HepG2 (cell line): ENCODE data around the gene DNAJB6. TPM values are rescaled to one million over a fixed set of nuclear protein-coding genes. Genes with fewer than 3 reads are reported as not detected.

Experiments
- ATAC-seq: fragments of 200-7000 bp; cut with Tn5 transposase; 3 replicates; pipeline ENCODE4 v1.9.1; 2020; ENCODE audit warnings: mild to moderate bottlenecking, moderate library complexity
- BruUV-seq: library from RNA; stranded (reverse); fragments of 400-500 nt; replicated peaks from 2 replicates; lab custom pipeline; 2021; lab: Mats Ljungman, UMichigan
- CTCF ChIA-PET: fragments of 300-600 bp; formaldehyde crosslinking; extraction: SDS; loops from one replicate; lab custom pipeline; 2021; ENCODE audit warnings: low total read pairs, inconsistent platforms, low intra/inter-chr PET ratio; lab: Yijun Ruan, JAX
- POLR2A ChIA-PET: fragments of 350-600 bp; sonication (Branson Sonifier 250); formaldehyde crosslinking; loops from one replicate; lab custom pipeline; 2020; ENCODE audit warnings: antibody characterized with exemption, inconsistent platforms; lab: Yijun Ruan, JAX
- DNase-seq: peaks from one replicate; pipeline ENCODE4 v3.0.0-alpha.2; 2015; ENCODE audit warnings: low spot score
- FAIRE-seq: peaks from 3 replicates; lab custom pipeline; 2011; peaks lifted over from hg19 to GRCh38; lab: Jason Lieb, UNC
- H2AFZ ChIP-seq: one replicate; pipeline ENCODE4 v1.6.1; 2011; ENCODE audit warnings: low read length, inconsistent platforms
- H3K27ac ChIP-seq: fragments of 300-600 bp; 3 replicates; pipeline ENCODE4 v1.8.0; 2011; ENCODE audit warnings: mixed run types, mild to moderate bottlenecking, mixed read lengths, low read length, inconsistent platforms; ENCODE audit not compliant: insufficient read depth; ENCODE audit errors: extremely low read length
- H3K27me3 ChIP-seq, 2 experiments: fragments of 200-600 bp in 1 of 2; 2 replicates in 1 of 2; 3 replicates in 1 of 2; pipeline versions ENCODE4 v1.6.0 to v1.8.0; 2011; ENCODE audit warnings: low read length in 2 of 2, mild to moderate bottlenecking in 2 of 2, moderate library complexity in 2 of 2, inconsistent platforms in 1 of 2; ENCODE audit not compliant: insufficient read depth in 2 of 2, control insufficient read depth in 1 of 2
- H3K36me3 ChIP-seq, 2 experiments: fragments of 200-600 bp in 1 of 2; replicated peaks in 1 of 2; 2 replicates in 1 of 2; 3 replicates in 1 of 2; pipeline versions ENCODE4 v1.5.1 to v1.8.0; 2011; ENCODE audit warnings: low read length in 2 of 2, inconsistent platforms in 1 of 2; ENCODE audit not compliant: insufficient read depth in 2 of 2, control insufficient read depth in 1 of 2
- H3K4me1 ChIP-seq: 2 replicates; pipeline ENCODE4 v1.5.1; 2012; ENCODE audit warnings: low read length, inconsistent platforms; ENCODE audit not compliant: insufficient read depth
- H3K4me2 ChIP-seq: 2 replicates; pipeline ENCODE4 v1.6.0; 2011; ENCODE audit warnings: low read depth, low read length, inconsistent platforms
- H3K4me3 ChIP-seq, 3 experiments: fragments of 200-600 bp in 1 of 3; sonication (generic), shearing (Covaris generic) in 1 of 3; replicated peaks in 1 of 3; 2 replicates each; pipeline ENCODE4 v1.5.1; 2011 to 2016; ENCODE audit warnings: low read length in 3 of 3, inconsistent platforms in 2 of 3, low read depth in 2 of 3, mild to moderate bottlenecking in 2 of 3, control low read depth in 1 of 3, mixed read lengths in 1 of 3; ENCODE audit not compliant: insufficient read depth in 1 of 3
- H3K79me2 ChIP-seq: one replicate; pipeline ENCODE4 v1.6.1; 2011; ENCODE audit warnings: low read length, inconsistent platforms; ENCODE audit not compliant: insufficient read depth
- H3K9ac ChIP-seq: 2 replicates; pipeline ENCODE4 v1.6.0; 2011; ENCODE audit warnings: mild to moderate bottlenecking, low read depth, low read length, inconsistent platforms; ENCODE audit not compliant: insufficient read depth
- H3K9me3 ChIP-seq: 2 replicates; pipeline ENCODE4 v1.5.1; 2012; ENCODE audit warnings: mild to moderate bottlenecking, low read length
- H4K20me1 ChIP-seq: 2 replicates; pipeline ENCODE4 v1.6.0; 2011; ENCODE audit warnings: inconsistent platforms, mild to moderate bottlenecking, low read length, moderate library complexity; ENCODE audit not compliant: insufficient read depth
- ARID2 ChIP-seq: sonication (generic); formaldehyde crosslinking; IDR thresholded peaks from 2 replicates; pipeline ENCODE4 v1.8.1; 2022; ENCODE audit warnings: mild to moderate bottlenecking, missing genetic modification reagents, borderline replicate concordance
- GLI4 ChIP-seq: sonication (generic); formaldehyde crosslinking; IDR thresholded peaks from 2 replicates; pipeline ENCODE4 v1.5.1; 2020; ENCODE audit warnings: missing genetic modification reagents, mild to moderate bottlenecking, moderate library complexity, borderline replicate concordance
- KLF16 ChIP-seq, 2 experiments: sonication (generic) in 1 of 2; formaldehyde crosslinking in 1 of 2; IDR thresholded peaks; 2 replicates each; pipeline versions ENCODE4 v1.6.1 to v1.8.0; 2016 to 2023; ENCODE audit warnings: missing genetic modification reagents in 2 of 2, missing compliant biosample characterization in 1 of 2
- NFE2 ChIP-seq: sonication (generic); formaldehyde crosslinking; IDR thresholded peaks from 2 replicates; pipeline ENCODE4 v1.4.0; 2020; ENCODE audit warnings: missing genetic modification reagents
- YEATS2 ChIP-seq: sonication (generic); formaldehyde crosslinking; IDR thresholded peaks from 2 replicates; pipeline ENCODE4 v1.4.0; 2020; ENCODE audit warnings: missing genetic modification reagents, borderline replicate concordance
- ZSCAN9 ChIP-seq: IDR thresholded peaks from 2 replicates; pipeline ENCODE4 v1.6.1; 2016; ENCODE audit warnings: borderline replicate concordance
- WGBS: methylation state at CpG from one replicate; pipeline ENCODE4 v1.1.6; 2017; ENCODE audit warnings: low lambda C conversion rate; 5-methylcytosine and 5-hydroxymethylcytosine counted together
- in situ Hi-C: cut with HindIII; loops from 2 replicates; pipeline ENCODE4 v1.10.0; 2017; ENCODE audit warnings: low pct_unique_long_range_greater_than_20kb; ENCODE audit not compliant: extremely low pct_ligation_motif_present
- intact Hi-C: fragments of 100-400 bp; cut with micrococcal nuclease; formaldehyde crosslinking; loops from one replicate; pipeline ENCODE4 v1.10.0; 2022; ENCODE audit not compliant: unreplicated experiment
- polyA plus RNA-seq, 8 experiments: library from polyadenylated mRNA; depleted of rRNA in 3 of 8; stranded (reverse) in 7 of 8; unstranded in 1 of 8; fragments of >200 nt; fragmentation: Illumina TruSeq in 4 of 8; extraction: Trizol in 4 of 8; gene quantifications; 2 replicates each; pipeline versions ENCODE4 v1.2.1 to v1.2.3, GENCODE V29; 2011 to 2016; ENCODE audit warnings: low read depth in 4 of 8, missing spikeins in 1 of 8, mixed read lengths in 1 of 8; ENCODE audit not compliant: insufficient read depth in 1 of 8
- total RNA-seq, 5 experiments: library from RNA; depleted of rRNA; stranded (reverse); fragments of >200 nt; fragmentation: Illumina TruSeq; extraction: Trizol; gene quantifications; 2 replicates each; pipeline ENCODE4 v1.2.3, GENCODE V29; 2016; ENCODE audit warnings: low read depth in 1 of 5
- TF ChIP-seq, protein P1 (sequence below): sonication (generic); formaldehyde crosslinking; IDR thresholded peaks from 2 replicates; pipeline ENCODE4 v1.9.0; 2021; ENCODE audit warnings: mild to moderate bottlenecking, missing genetic modification reagents
- TF ChIP-seq, protein P2 (sequence below): sonication (generic); formaldehyde crosslinking; IDR thresholded peaks from 2 replicates; pipeline ENCODE4 v1.4.0; 2020; ENCODE audit warnings: mild to moderate bottlenecking, missing genetic modification reagents

DNAJB6 gene
- total and polyA plus RNA-seq, 2 of the 13 experiments (the other 11 are each of a cell fraction or from before 2014, with no cell fraction given): 29.9 to 53.9 TPM

DNA sequence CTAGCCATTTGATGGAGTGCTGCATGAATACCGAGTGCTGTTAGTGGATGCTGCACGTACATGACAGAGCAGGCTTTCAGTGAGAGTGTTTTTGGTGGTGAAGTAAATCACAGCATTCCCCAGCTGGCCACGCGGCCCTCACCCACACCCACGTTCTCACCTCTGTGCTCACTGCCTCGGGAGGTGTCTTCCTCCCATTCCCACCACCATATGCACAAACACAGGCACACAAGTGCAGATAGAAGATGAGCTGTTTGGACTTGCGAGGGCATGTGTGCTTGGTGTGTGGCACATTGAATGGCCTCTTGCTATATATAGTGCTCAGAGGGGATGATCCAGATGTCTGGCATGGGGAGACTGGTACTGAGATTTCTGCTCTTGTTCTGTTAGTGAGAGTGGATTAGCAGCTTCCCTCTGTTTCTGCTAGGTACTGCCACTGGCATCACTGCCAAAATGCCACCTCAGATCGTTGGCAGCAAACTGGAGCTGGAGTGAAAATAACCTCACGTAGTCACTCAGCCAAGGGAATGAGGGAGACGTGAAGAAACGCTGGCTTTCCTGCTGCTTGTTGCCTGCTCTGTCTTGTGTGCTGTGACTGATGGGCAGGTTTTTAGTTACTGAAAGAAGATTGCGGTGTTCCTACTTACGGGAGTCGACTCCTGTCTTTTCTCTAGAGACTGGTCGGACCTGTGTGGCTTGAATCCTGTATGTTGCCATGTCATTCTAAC is 19.1 kb downstream of the DNAJB6 start:
- Histone ChIP-seq H3K4me2 (no peak overlapping the region), H3K9me3 (no peaks in the 10 kb centered on the region), H3K36me3 (peaks cover 10 to 33% of the 10 kb centered on the region in 2 experiments), H3K4me1 (no peaks in the 10 kb centered on the region; the same call in 1 of the 2 replicates), H4K20me1 (peaks cover 66% of the 10 kb centered on the region), H3K79me2 (peaks cover 90% of the 10 kb centered on the region), H3K4me3 (no peak overlapping the region), H2AFZ (no peak overlapping the region), H3K9ac (no peak overlapping the region), H3K27ac (no peak overlapping the region), H3K27me3 (no peaks in the 10 kb centered on the region)
- intact Hi-C loops (no loop called here), in situ Hi-C loops (no loop called here)
- 96% methylated on average over 10 of the region's 15 CpGs for WGBS
- FAIRE-seq (no peak), ATAC-seq (no peak), DNase-seq (no peak)
- ChIA-PET CTCF (no interaction called here), POLR2A (no interaction called here)
- BruUV-seq: no TSS peak
- TF ChIP-seq, protein P1, sequence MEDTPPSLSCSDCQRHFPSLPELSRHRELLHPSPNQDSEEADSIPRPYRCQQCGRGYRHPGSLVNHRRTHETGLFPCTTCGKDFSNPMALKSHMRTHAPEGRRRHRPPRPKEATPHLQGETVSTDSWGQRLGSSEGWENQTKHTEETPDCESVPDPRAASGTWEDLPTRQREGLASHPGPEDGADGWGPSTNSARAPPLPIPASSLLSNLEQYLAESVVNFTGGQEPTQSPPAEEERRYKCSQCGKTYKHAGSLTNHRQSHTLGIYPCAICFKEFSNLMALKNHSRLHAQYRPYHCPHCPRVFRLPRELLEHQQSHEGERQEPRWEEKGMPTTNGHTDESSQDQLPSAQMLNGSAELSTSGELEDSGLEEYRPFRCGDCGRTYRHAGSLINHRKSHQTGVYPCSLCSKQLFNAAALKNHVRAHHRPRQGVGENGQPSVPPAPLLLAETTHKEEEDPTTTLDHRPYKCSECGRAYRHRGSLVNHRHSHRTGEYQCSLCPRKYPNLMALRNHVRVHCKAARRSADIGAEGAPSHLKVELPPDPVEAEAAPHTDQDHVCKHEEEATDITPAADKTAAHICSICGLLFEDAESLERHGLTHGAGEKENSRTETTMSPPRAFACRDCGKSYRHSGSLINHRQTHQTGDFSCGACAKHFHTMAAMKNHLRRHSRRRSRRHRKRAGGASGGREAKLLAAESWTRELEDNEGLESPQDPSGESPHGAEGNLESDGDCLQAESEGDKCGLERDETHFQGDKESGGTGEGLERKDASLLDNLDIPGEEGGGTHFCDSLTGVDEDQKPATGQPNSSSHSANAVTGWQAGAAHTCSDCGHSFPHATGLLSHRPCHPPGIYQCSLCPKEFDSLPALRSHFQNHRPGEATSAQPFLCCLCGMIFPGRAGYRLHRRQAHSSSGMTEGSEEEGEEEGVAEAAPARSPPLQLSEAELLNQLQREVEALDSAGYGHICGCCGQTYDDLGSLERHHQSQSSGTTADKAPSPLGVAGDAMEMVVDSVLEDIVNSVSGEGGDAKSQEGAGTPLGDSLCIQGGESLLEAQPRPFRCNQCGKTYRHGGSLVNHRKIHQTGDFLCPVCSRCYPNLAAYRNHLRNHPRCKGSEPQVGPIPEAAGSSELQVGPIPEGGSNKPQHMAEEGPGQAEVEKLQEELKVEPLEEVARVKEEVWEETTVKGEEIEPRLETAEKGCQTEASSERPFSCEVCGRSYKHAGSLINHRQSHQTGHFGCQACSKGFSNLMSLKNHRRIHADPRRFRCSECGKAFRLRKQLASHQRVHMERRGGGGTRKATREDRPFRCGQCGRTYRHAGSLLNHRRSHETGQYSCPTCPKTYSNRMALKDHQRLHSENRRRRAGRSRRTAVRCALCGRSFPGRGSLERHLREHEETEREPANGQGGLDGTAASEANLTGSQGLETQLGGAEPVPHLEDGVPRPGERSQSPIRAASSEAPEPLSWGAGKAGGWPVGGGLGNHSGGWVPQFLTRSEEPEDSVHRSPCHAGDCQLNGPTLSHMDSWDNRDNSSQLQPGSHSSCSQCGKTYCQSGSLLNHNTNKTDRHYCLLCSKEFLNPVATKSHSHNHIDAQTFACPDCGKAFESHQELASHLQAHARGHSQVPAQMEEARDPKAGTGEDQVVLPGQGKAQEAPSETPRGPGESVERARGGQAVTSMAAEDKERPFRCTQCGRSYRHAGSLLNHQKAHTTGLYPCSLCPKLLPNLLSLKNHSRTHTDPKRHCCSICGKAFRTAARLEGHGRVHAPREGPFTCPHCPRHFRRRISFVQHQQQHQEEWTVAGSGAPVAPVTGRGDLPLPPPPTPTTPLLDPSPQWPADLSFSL (CRISPR knock-in tag): no peak
- TF ChIP-seq ARID2 (CRISPR knock-in tag) (no peak), GLI4 (no peak), YEATS2 (CRISPR knock-in tag) (no peak), ZSCAN9 (CRISPR knock-in tag) (no peak), KLF16 (CRISPR knock-in tag; IDR thresholded peaks at IDR 0.05) (no peak), NFE2 (CRISPR knock-in tag) (no peak)
- TF ChIP-seq, protein P2, sequence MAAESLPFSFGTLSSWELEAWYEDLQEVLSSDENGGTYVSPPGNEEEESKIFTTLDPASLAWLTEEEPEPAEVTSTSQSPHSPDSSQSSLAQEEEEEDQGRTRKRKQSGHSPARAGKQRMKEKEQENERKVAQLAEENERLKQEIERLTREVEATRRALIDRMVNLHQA (CRISPR knock-in tag): no peak
